RWPE2 (cell line): ENCODE data around the gene LHX3.

Source experiments
- ATAC-seq: fragments of 200-7000 bp; cut with Tn5 transposase; 3 replicates; pipeline ENCODE4 v1.9.1; 2021; ENCODE audit warnings: low read depth
- DNase-seq: peaks from one replicate; pipeline ENCODE4 v3.0.0-alpha.2; 2020; ENCODE audit warnings: low spot score
- H3K27ac ChIP-seq: fragments of 450-650 bp; 2 replicates; pipeline ENCODE4 v1.5.1; 2017; ENCODE audit warnings: mild to moderate bottlenecking; ENCODE audit not compliant: poor library complexity, severe bottlenecking
- H3K27me3 ChIP-seq: fragments of 250-450 bp; sonication (Bioruptor Pico); 2 replicates; pipeline ENCODE4 v1.5.1; 2021; ENCODE audit warnings: mild to moderate bottlenecking, moderate library complexity; ENCODE audit not compliant: insufficient read depth, poor library complexity, severe bottlenecking
- H3K36me3 ChIP-seq: fragments of 250-450 bp; sonication (Bioruptor Pico); 2 replicates; pipeline ENCODE4 v1.5.1; 2020; ENCODE audit warnings: low read depth, mild to moderate bottlenecking, moderate library complexity
- H3K4me1 ChIP-seq: fragments of 250-450 bp; sonication (Bioruptor Pico); 2 replicates; pipeline ENCODE4 v1.5.1; 2021; ENCODE audit warnings: mild to moderate bottlenecking, moderate library complexity; ENCODE audit not compliant: insufficient read depth, poor library complexity, severe bottlenecking
- H3K4me3 ChIP-seq: fragments of 250-450 bp; sonication (Bioruptor Pico); 2 replicates; pipeline ENCODE4 v1.5.1; 2021; ENCODE audit warnings: mild to moderate bottlenecking, moderate library complexity; ENCODE audit not compliant: severe bottlenecking
- H3K9me3 ChIP-seq: fragments of 250-450 bp; sonication (Bioruptor Pico); 2 replicates; pipeline ENCODE4 v1.5.1; 2021; ENCODE audit warnings: mild to moderate bottlenecking, moderate library complexity; ENCODE audit not compliant: severe bottlenecking
- CTCF ChIP-seq: fragments of 450-650 bp; IDR thresholded peaks from one replicate; pipeline ENCODE4 v1.5.1; 2017; ENCODE audit warnings: mild to moderate bottlenecking, moderate library complexity; ENCODE audit not compliant: poor library complexity, severe bottlenecking

LHX3 gene

GRCh38 chr9:136233868-136234267, 28.9 kb upstream of the LHX3 start:
- ATAC-seq (no peak), DNase-seq (no peak)
- Histone ChIP-seq H3K4me1 (peaks cover 2% of the 10 kb centered on the region), H3K27ac (no peak overlapping the region), H3K4me3 (no peak overlapping the region), H3K9me3 (no peaks in the 10 kb centered on the region), H3K27me3 (no peaks in the 10 kb centered on the region), H3K36me3 (0 out of 2 replicates have a peak, but pooled peaks cover 3% of the 10 kb centered on the region)
- TF ChIP-seq CTCF = no peak

GRCh38 chr9:136233411-136233810, 28.5 kb upstream of the LHX3 start:
- Histone ChIP-seq H3K27me3 (no peaks in the 10 kb centered on the region), H3K27ac (no peak overlapping the region)

GRCh38 chr9:136232969-136233368, 28.0 kb upstream of the LHX3 start:
- H3K27ac ChIP-seq = no peak overlapping the region
- H3K9me3 ChIP-seq = no peaks in the 10 kb centered on the region
- H3K36me3 ChIP-seq = 0 out of 2 replicates have a peak, but pooled peaks cover 3% of the 10 kb centered on the region
- TF ChIP-seq CTCF = no peak
- no peaks in the 10 kb centered on the region for H3K27me3 ChIP-seq
- DNase-seq (no peak), ATAC-seq (no peak)
- peaks cover 11% of the 10 kb centered on the region for H3K4me1 ChIP-seq
- H3K4me3 ChIP-seq = no peak overlapping the region

More at GRCh38 chr9:136233411-136233810, 28.5 kb upstream of the LHX3 start:
- peaks cover 7% of the 10 kb centered on the region for H3K4me1 ChIP-seq
- H3K4me3 ChIP-seq = no peak overlapping the region
- ATAC-seq (no peak), DNase-seq (no peak)
- no peaks in the 10 kb centered on the region for H3K9me3 ChIP-seq
- no peak for TF ChIP-seq CTCF
- 0 out of 2 replicates have a peak, but pooled peaks cover 3% of the 10 kb centered on the region for H3K36me3 ChIP-seq

GRCh38 chr9:136231478-136232297, 26.8 kb upstream of the LHX3 start:
- no peak for ATAC-seq
- DNase-seq = no peak
- H3K4me3 ChIP-seq = no peak overlapping the region
- no peaks in the 10 kb centered on the region for H3K27me3 ChIP-seq
- no peak overlapping the region for H3K27ac ChIP-seq
- H3K4me1 ChIP-seq = peaks cover 13% of the 10 kb centered on the region
- no peak for TF ChIP-seq CTCF
- no peaks in the 10 kb centered on the region for H3K9me3 ChIP-seq
- H3K36me3 ChIP-seq = 0 out of 2 replicates have a peak, but pooled peaks cover 3% of the 10 kb centered on the region

- H3K9me3 ChIP-seq = no peaks in the 10 kb centered on the region
- H3K4me3 ChIP-seq = no peak overlapping the region
- no peaks in the 10 kb centered on the region for H3K27me3 ChIP-seq
- DNase-seq = no peak
- peaks cover 13% of the 10 kb centered on the region for H3K4me1 ChIP-seq
- H3K36me3 ChIP-seq = peaks cover 9% of the 10 kb centered on the region
- no peak overlapping the region for H3K27ac ChIP-seq
- no peak for TF ChIP-seq CTCF
- no peak for ATAC-seq
These were observed 25.8 kb upstream of the LHX3 start for GRCh38 chr9:136230773-136231172.
